Neutrophil (primary cell): ENCODE measurements around the gene APC2.

Experiments used
- H3K27ac ChIP-seq: fragments of 200-600 bp; sonication (generic); 2 replicates; pipeline ENCODE4 v1.5.1; 2016; ENCODE audit warnings: mild to moderate bottlenecking, moderate library complexity
- H3K27me3 ChIP-seq: fragments of 200-600 bp; sonication (generic); 2 replicates; pipeline ENCODE4 v1.6.0; 2016; ENCODE audit warnings: mild to moderate bottlenecking
- H3K36me3 ChIP-seq: fragments of 200-600 bp; sonication (generic); 2 replicates; pipeline ENCODE4 v1.5.1; 2017
- H3K4me1 ChIP-seq, 2 experiments: fragments of 200-600 bp in 1 of 2; sonication (generic) in 1 of 2; 1 replicate in 1 of 2; 2 replicates in 1 of 2; pipeline versions ENCODE4 v1.5.1 to v1.6.1; 2013 to 2016; ENCODE audit warnings: low read depth in 1 of 2, low read length in 1 of 2, mild to moderate bottlenecking in 1 of 2, moderate library complexity in 1 of 2; ENCODE audit not compliant: control insufficient read depth in 1 of 2, insufficient read depth in 1 of 2
- H3K4me3 ChIP-seq, 2 experiments: fragments of 200-600 bp in 1 of 2; sonication (generic) in 1 of 2; 1 replicate in 1 of 2; 2 replicates in 1 of 2; pipeline ENCODE4 v1.5.1; 2013 to 2016; ENCODE audit warnings: low read depth in 1 of 2, low read length in 1 of 2, mild to moderate bottlenecking in 1 of 2, moderate library complexity in 1 of 2
- H3K9me3 ChIP-seq: fragments of 200-600 bp; sonication (generic); 2 replicates; pipeline ENCODE4 v1.5.1; 2016
- TF ChIP-seq, protein P1 (sequence below): fragments of 200-600 bp; sonication (generic); IDR thresholded peaks from 2 replicates; pipeline ENCODE4 v1.5.1; 2016; ENCODE audit warnings: antibody characterized with exemption

The APC2 gene

DNA sequence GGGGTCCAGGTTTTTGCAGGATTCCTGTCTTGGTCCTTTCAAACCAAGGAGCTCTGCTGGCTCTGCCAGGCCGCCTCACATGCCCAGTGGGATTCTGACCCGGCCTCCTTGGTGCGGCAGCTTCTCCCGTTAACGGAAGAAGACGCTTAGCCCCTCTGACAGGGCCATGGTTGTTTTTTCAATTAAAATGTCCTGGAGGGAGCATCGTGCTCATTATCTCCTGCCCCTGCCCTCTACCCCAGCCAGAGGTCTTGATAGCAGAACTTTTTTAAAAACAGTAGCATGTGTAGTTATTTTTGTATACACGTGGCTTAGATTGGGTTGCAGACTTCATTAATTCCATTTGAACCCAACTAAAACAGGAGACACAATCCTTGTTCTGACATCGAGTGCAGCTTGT, 23.2 kb upstream of the APC2 start:
- TF ChIP-seq, protein P1, sequence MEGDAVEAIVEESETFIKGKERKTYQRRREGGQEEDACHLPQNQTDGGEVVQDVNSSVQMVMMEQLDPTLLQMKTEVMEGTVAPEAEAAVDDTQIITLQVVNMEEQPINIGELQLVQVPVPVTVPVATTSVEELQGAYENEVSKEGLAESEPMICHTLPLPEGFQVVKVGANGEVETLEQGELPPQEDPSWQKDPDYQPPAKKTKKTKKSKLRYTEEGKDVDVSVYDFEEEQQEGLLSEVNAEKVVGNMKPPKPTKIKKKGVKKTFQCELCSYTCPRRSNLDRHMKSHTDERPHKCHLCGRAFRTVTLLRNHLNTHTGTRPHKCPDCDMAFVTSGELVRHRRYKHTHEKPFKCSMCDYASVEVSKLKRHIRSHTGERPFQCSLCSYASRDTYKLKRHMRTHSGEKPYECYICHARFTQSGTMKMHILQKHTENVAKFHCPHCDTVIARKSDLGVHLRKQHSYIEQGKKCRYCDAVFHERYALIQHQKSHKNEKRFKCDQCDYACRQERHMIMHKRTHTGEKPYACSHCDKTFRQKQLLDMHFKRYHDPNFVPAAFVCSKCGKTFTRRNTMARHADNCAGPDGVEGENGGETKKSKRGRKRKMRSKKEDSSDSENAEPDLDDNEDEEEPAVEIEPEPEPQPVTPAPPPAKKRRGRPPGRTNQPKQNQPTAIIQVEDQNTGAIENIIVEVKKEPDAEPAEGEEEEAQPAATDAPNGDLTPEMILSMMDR = no peak
- H3K27ac ChIP-seq = no peak overlapping the region
- H3K36me3 ChIP-seq = peaks cover 81% of the 10 kb centered on the region

DNA sequence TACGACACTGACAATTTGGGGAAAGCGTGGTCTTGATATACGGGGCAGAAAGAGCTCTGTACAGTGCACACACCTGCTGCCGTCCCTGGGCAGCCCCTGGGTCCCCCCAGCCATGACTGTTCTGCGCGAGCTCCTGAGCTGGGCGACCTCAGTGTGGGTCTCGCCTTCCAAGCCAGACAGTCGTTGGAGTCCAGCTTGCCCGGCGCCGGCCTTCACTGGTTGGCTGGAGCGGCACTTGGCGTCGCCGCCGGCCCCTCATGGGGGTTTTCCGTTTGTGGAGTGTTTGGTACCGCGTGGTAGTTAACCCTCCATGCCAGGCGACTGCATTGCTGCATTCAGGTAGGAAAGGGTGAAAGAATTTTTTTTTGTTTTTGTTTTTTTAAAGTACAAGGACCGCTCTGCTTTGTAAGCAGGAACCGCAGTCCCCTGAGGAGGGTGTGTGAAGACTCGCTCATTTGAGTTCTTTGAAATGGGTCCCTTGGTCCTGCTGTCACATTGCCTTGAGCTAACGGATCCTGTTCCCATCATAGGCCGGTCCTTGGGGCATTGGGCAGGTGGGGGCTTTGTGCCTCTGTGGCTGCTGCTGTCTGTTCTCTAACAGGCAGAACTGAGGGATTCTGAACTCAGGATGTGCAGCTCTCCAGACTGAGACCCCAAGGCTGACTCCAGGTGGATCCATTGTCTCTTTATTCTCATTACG, 22.6 kb upstream of the APC2 start:
- H3K27me3 ChIP-seq = no peaks in the 10 kb centered on the region
- H3K9me3 ChIP-seq = no peaks in the 10 kb centered on the region
- TF ChIP-seq, protein P1 = no peak
- peaks cover 9 to 19% of the 10 kb centered on the region in 2 experiments for H3K4me1 ChIP-seq
- no peak overlapping the region for H3K4me3 ChIP-seq
- no peak overlapping the region for H3K27ac ChIP-seq
- peaks cover 81% of the 10 kb centered on the region for H3K36me3 ChIP-seq

More for the DNA sequence above, 23.2 kb upstream of the APC2 start:
- H3K4me3 ChIP-seq = no peak overlapping the region
- no peaks in the 10 kb centered on the region for H3K27me3 ChIP-seq
- H3K9me3 ChIP-seq = no peaks in the 10 kb centered on the region
- H3K4me1 ChIP-seq = peaks cover 9 to 19% of the 10 kb centered on the region in 2 experiments

DNA sequence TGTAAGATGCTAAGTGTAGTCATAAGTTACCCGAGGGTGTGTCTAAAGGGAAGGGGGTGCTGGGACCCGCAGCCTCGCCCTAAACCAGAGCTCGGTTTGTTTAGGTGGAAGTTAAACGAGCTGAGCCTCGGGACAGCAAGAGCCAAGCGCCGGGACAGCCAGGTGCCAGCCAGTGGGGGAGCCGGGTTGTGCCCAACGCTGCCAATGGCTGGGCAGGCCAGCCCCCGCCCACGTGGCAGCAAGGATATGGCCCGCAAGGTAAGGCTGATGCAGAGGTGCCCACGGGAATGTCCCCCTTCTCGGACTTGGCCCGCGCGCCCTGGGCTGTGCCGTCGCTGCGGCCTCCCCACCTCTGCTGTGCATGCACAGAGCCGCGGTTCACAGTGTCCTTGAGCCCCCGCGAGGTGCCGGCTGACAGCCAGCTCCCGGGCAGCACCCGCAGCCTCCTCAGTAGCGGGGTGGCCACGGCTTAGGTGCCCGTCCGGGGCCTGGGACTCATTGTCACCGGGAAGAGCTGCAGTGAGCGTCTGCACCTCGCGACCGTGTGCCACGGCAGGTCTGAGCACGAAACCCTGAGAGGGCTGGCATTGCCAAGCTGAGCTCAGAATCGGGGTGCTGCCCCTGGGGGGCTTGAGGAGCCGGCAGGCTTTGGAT, 21.1 kb upstream of the APC2 start:
- H3K36me3 ChIP-seq = peaks cover 85% of the 10 kb centered on the region
- TF ChIP-seq, protein P1 = no peak
- H3K4me3 ChIP-seq = no peak overlapping the region
- peaks cover 0 to 11% of the 10 kb centered on the region in 2 experiments for H3K4me1 ChIP-seq
- H3K9me3 ChIP-seq = no peaks in the 10 kb centered on the region
- no peak overlapping the region for H3K27ac ChIP-seq
- no peaks in the 10 kb centered on the region for H3K27me3 ChIP-seq

DNA sequence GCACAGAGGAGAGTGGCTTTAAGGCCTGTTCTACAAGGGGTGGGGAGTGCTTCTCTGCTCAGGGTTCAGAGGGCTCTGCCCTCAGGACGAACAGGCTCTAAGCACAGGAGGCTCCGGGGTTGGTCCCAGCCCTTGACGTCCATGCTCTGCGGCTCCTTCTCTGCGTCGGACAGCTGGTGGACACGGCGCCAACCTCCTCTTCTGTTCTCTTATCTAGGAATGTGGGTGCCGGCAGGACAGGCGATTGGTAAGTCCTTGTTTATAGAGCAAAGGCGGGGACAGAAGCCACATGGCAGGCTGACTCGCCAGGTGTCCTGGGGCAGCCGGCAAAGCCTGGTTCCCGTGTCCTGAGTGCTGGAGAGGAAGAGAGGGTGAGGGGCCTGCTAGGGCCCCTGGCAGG, 20.2 kb upstream of the APC2 start:
- Histone ChIP-seq H3K27ac (no peak overlapping the region), H3K27me3 (no peaks in the 10 kb centered on the region), H3K9me3 (no peaks in the 10 kb centered on the region), H3K36me3 (peaks cover 87% of the 10 kb centered on the region), H3K4me3 (no peak overlapping the region), H3K4me1 (peaks cover 0 to 5% of the 10 kb centered on the region in 2 experiments)
- TF ChIP-seq, protein P1 = no peak

DNA sequence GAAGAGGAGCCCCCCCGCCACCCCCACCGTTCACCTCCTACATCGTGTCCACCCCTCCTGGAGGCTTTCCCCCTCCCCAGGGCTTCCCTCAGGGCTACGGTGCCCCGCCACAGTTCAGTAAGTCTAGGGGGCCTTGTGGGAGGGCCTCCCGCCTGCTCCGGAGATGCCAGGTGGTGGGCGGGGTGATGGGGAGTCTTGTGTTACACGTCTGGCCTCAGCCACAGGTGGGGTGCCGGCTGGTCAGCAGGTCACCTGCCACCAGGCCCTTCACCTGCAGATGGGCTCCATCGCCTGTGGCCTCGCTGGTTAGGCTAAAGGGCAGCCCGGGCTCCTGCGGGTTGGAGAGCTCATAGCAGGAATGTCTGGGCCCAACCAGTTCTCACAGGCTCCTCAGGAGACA, 19.7 kb upstream of the APC2 start:
- Histone ChIP-seq H3K4me1 (peaks cover 0 to under 1% of the 10 kb centered on the region in 2 experiments), H3K36me3 (peaks cover 87% of the 10 kb centered on the region), H3K27ac (no peak overlapping the region), H3K27me3 (no peaks in the 10 kb centered on the region), H3K9me3 (no peaks in the 10 kb centered on the region), H3K4me3 (no peak overlapping the region)
- TF ChIP-seq, protein P1 = no peak
